T-cell (primary cell): ENCODE measurements around the gene HS2ST1. TPM values are rescaled to one million over a fixed set of nuclear protein-coding genes. Genes with fewer than 3 reads are reported as not detected.
"Not testable (repeated sequence)": the region's sequence is repeated elsewhere in the genome, so short reads cannot be mapped to it uniquely, and the experiment has no call there.

Source experiments
- ATAC-seq, 4 experiments: fragments of 200-7000 bp in 3 of 4; fragments of 150-1000 bp in 1 of 4; cut with Tn5 transposase; replicated peaks in 1 of 4; 1 replicate in 3 of 4; 2 replicates in 1 of 4; pipeline ENCODE4 v1.10.0; 2021; ENCODE audit warnings: moderate library complexity in 3 of 4, mild to moderate bottlenecking in 2 of 4, moderate number of reproducible peaks in 1 of 4
- CTCF ChIA-PET, 2 donors: fragments of 300-600 bp; sonication (Branson Sonifier 250); formaldehyde crosslinking; loops; one replicate each; lab custom pipeline; 2022; ENCODE audit warnings: antibody characterized with exemption in 2 of 2; lab: Charles Lee
- POLR2A ChIA-PET, 2 donors: fragments of 300-600 bp; sonication (Branson Sonifier 250); formaldehyde crosslinking; loops; one replicate each; lab custom pipeline; 2022; ENCODE audit warnings: antibody characterized with exemption in 2 of 2; lab: Charles Lee
- DNase-seq, 35 experiments: peaks; one replicate each; pipeline versions ENCODE4 v3.0.0 to v3.0.0-alpha.2; 2013 to 2023
- H3K27ac ChIP-seq: one replicate; pipeline ENCODE4 v1.5.1; 2013; ENCODE audit warnings: low read length
- H3K27me3 ChIP-seq, 2 experiments: replicated peaks in 1 of 2; 1 replicate in 1 of 2; 2 replicates in 1 of 2; pipeline versions ENCODE4 v1.6.1 to v1.7.0; 2013; ENCODE audit warnings: low read length in 1 of 2, mixed read lengths in 1 of 2; ENCODE audit not compliant: control insufficient read depth in 2 of 2, insufficient read depth in 2 of 2; ENCODE audit errors: extremely low read depth in 1 of 2
- H3K36me3 ChIP-seq, 2 donors: 1 replicate in 1 of 2; 2 replicates in 1 of 2; pipeline versions ENCODE4 v1.6.1 to v1.7.0; 2013; ENCODE audit warnings: low read length in 1 of 2; ENCODE audit not compliant: control insufficient read depth in 2 of 2, insufficient read depth in 1 of 2; ENCODE audit errors: extremely low read depth in 1 of 2
- H3K4me1 ChIP-seq, 2 experiments: 1 replicate in 1 of 2; 2 replicates in 1 of 2; pipeline versions ENCODE4 v1.6.1 to v1.7.0; 2013; ENCODE audit warnings: low read length in 2 of 2, mixed read lengths in 1 of 2; ENCODE audit not compliant: insufficient read depth in 2 of 2, control insufficient read depth in 1 of 2; ENCODE audit errors: extremely low read depth in 1 of 2
- H3K4me3 ChIP-seq, 2 donors: 1 replicate in 1 of 2; 2 replicates in 1 of 2; pipeline versions ENCODE4 v1.5.1 to v1.7.0; 2013; ENCODE audit warnings: mild to moderate bottlenecking in 2 of 2, low read length in 1 of 2, moderate library complexity in 1 of 2; ENCODE audit not compliant: control insufficient read depth in 1 of 2; ENCODE audit errors: extremely low read depth in 1 of 2
- H3K9me3 ChIP-seq: 2 replicates; pipeline ENCODE4 v1.7.0; 2013
- H3K27ac Mint-ChIP-seq, 2 donors: one replicate each; pipeline ENCODE4 v1.8.0; 2020 to 2021; ENCODE audit warnings: mild to moderate bottlenecking in 2 of 2, mixed read lengths in 2 of 2
- H3K27me3 Mint-ChIP-seq, 2 donors: one replicate each; pipeline ENCODE4 v1.8.0; 2021 to 2022; ENCODE audit warnings: mixed read lengths in 2 of 2
- H3K36me3 Mint-ChIP-seq: one replicate; pipeline ENCODE4 v1.8.0; 2021; ENCODE audit warnings: mixed read lengths
- H3K4me1 Mint-ChIP-seq, 3 donors: one replicate each; pipeline ENCODE4 v1.8.0; 2020 to 2022; ENCODE audit warnings: mixed read lengths in 3 of 3, mild to moderate bottlenecking in 1 of 3
- H3K4me3 Mint-ChIP-seq, 3 donors: one replicate each; pipeline ENCODE4 v1.8.0; 2020 to 2022; ENCODE audit warnings: mild to moderate bottlenecking in 3 of 3, mixed read lengths in 3 of 3, moderate library complexity in 3 of 3
- H3K9me3 Mint-ChIP-seq, 3 donors: one replicate each; pipeline ENCODE4 v1.8.0; 2020 to 2022; ENCODE audit warnings: mixed read lengths in 3 of 3
- WGBS: methylation state at CpG from one replicate; pipeline ENCODE4 v1.1.5; 2013; ENCODE audit warnings: missing lambda C conversion rate; ENCODE audit not compliant: insufficient coverage; 5-methylcytosine and 5-hydroxymethylcytosine counted together
- total RNA-seq, 35 experiments: library from RNA in 6 of 35; stranded (reverse) in 6 of 35; fragments of 120-200 nt in 1 of 35; gene quantifications; one replicate each; pipeline versions ENCODE4 v1.2.1 to v1.2.4 and lab custom pipeline; 2013 to 2026

HS2ST1 gene
- total RNA-seq, 5 donors from 2014 or later (not counting 1 experiment from before 2014, with no cell fraction given) = 10.5 to 14.0 (median 11.0) TPM

DNA sequence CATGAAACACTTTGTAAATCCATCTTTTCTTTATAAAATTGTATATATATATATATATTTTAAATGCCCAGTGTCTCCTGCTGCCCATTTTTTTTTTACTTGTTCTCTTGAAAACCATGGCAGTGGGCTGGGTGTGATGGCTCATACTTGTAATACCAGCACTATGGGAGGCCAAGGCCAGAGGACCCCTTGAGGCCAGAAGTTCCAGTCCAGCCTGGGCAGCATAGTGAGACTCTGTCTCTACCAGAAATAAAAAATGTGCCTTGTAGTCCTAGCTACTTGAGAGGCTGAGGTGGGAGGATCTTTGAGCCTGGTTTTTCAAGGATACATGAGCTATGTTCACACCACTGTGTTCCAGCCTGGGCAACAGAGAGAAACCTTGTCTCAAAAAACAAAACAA, 62.2 kb downstream of the HS2ST1 start:
- H3K9me3 Mint-ChIP-seq = no peaks in the 10 kb centered on the region
- H3K36me3 Mint-ChIP-seq = peaks cover 13% of the 10 kb centered on the region
- H3K27ac ChIP-seq = no peak overlapping the region
- ATAC-seq = no peak
- DNase-seq = no peak
- no peaks in the 10 kb centered on the region for H3K4me1 ChIP-seq
- H3K36me3 ChIP-seq = no peaks in the 10 kb centered on the region
- H3K27ac Mint-ChIP-seq = no peak overlapping the region
- no peaks in the 10 kb centered on the region for H3K9me3 ChIP-seq
- H3K4me3 ChIP-seq = no peak overlapping the region
- H3K4me1 Mint-ChIP-seq = peaks cover 14 to 23% (median 18%) of the 10 kb centered on the region in 3 donors
- no peaks in the 10 kb centered on the region for H3K27me3 ChIP-seq
- ChIA-PET CTCF (interaction anchor here in 1 of 2 donors (1.4 to 2.0 kb wide), 2 partner anchors 10 to 109 kb away, joined by 4 to 10 read pairs; no protein-coding TSS in a partner anchor), POLR2A (interaction anchor here in 1 of 2 donors (0.6 kb wide), 1 partner anchor 1880 kb away, joined by 15 read pairs; no protein-coding TSS in a partner anchor)
- H3K27me3 Mint-ChIP-seq = no peaks in the 10 kb centered on the region
- H3K4me3 Mint-ChIP-seq = no peak overlapping the region

DNA sequence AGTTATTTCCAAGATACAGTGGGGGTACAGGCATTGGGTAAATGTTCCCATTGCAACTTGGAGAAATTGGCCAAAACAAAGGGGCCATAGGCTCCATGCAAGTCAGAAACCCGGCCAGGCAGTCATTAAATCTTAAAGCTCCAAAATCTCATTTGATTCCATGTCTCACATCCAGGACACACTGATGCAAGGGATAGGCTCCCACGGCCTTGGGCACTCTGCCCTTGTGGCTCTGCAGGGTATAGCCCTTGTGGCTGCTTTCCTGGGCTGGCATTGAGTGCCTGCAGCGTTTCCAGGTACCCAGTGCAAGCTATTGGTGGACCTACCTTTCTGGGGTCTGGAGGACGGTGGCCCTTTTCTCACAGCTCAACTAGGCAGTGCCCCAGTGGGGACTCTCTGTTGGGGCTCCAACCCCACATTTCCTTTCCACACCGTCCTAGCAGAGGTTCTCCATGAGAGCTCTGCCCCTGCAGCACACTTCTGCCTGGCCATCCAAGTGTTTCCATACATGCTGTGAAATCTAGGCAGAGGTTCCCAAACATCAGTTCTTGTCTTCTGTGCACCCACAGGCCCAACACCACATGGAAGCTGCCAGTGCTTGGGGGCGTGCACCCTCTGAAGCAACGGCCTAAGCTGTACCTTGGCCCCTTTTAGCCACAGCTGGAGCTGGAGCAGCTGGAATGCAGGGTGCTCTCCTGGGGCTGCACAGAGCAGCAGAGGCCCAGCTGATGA, 67.2 kb downstream of the HS2ST1 start:
- peaks cover 21% of the 10 kb centered on the region for H3K36me3 Mint-ChIP-seq
- 97% methylated on average over 7 of the region's 7 CpGs for WGBS
- no peaks in the 10 kb centered on the region for H3K27me3 Mint-ChIP-seq
- no peaks in the 10 kb centered on the region for H3K9me3 Mint-ChIP-seq
- no peak for DNase-seq
- H3K27ac Mint-ChIP-seq = no peak overlapping the region
- no peak for ATAC-seq
- Histone ChIP-seq H3K36me3 (no peaks in the 10 kb centered on the region), H3K4me3 (no peak overlapping the region), H3K27ac (no peak overlapping the region), H3K9me3 (no peaks in the 10 kb centered on the region), H3K4me1 (no peaks in the 10 kb centered on the region), H3K27me3 (no peaks in the 10 kb centered on the region)
- CTCF ChIA-PET = no interaction called here
- no peak overlapping the region for H3K4me3 Mint-ChIP-seq
- POLR2A ChIA-PET = no interaction called here
- peaks cover 0 to 8% (median 0%) of the 10 kb centered on the region in 3 donors for H3K4me1 Mint-ChIP-seq

- not testable (repeated sequence) for H3K36me3 ChIP-seq, H3K9me3 ChIP-seq, H3K4me1 Mint-ChIP-seq, H3K27me3 Mint-ChIP-seq, H3K4me3 ChIP-seq, H3K27ac Mint-ChIP-seq, H3K27me3 ChIP-seq, ATAC-seq, H3K9me3 Mint-ChIP-seq, H3K4me1 ChIP-seq, DNase-seq, H3K4me3 Mint-ChIP-seq, H3K27ac ChIP-seq
- WGBS = 100% methylated on average over 5 of the region's 12 CpGs
- CTCF ChIA-PET = interaction anchor here in 1 of 2 donors (0.6 kb wide), 1 partner anchor 268 kb away, joined by 3 read pairs; no protein-coding TSS in a partner anchor
- POLR2A ChIA-PET = interaction anchor here in 1 of 2 donors (0.7 kb wide), 1 partner anchor 446 kb away, joined by 5 read pairs; no protein-coding TSS in a partner anchor
- peaks cover 32% of the 10 kb centered on the region for H3K36me3 Mint-ChIP-seq
These were observed 69.2 kb downstream of the HS2ST1 start for GRCh38 chr1:86983677-86984076.

DNA sequence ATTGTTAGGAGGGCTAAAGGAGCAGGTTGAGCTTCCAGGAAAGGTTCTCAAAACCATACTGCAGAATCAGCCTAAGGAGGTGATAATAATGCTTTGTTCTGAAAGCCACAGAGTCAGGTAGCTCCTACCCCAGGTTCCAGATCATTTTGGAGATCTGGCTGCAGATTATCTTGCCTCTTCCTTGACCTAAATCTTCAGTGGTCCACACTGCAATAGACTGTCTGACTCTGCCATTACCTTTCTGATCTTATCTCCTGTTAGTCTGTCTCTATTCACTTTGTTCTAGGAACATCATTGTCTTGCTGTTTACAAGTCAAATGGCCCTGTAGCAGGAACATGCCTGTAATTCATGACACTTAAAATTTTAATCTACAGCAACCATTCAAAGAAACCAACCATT, 73.0 kb downstream of the HS2ST1 start:
- no peaks in the 10 kb centered on the region for H3K4me1 ChIP-seq
- peaks cover 0 to 4% (median 2%) of the 10 kb centered on the region in 3 donors for H3K4me1 Mint-ChIP-seq
- no peaks in the 10 kb centered on the region for H3K36me3 ChIP-seq
- H3K9me3 ChIP-seq = no peaks in the 10 kb centered on the region
- no peaks in the 10 kb centered on the region for H3K27me3 Mint-ChIP-seq
- peaks cover 27% of the 10 kb centered on the region for H3K36me3 Mint-ChIP-seq
- no peaks in the 10 kb centered on the region for H3K9me3 Mint-ChIP-seq
- H3K27me3 ChIP-seq = no peaks in the 10 kb centered on the region
- ChIA-PET CTCF (no interaction called here), POLR2A (no interaction called here)
- DNase-seq (no peak), ATAC-seq (no peak)
- H3K27ac Mint-ChIP-seq = no peak overlapping the region
- H3K27ac ChIP-seq = no peak overlapping the region
- no peak overlapping the region for H3K4me3 ChIP-seq
- H3K4me3 Mint-ChIP-seq = no peak overlapping the region

DNA sequence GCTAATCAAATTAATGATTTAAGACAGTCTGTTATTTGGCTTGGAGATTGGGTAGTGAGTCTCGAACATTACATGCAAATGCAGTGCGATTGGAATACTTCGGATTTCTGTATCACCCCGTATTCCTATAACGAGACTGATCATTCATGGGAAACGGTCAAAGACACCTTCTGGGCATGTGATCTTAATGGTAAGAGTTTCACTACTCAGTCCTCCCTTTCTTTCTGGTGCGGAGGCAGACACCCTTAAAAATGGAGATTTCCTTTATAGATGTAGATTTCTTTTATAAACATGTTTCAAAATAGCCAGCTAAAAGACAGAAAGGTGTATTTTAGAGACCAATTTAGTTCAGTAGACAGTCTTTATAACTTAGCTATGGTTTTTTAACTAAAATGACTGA, 74.4 kb downstream of the HS2ST1 start:
- H3K4me3 Mint-ChIP-seq = no peak overlapping the region
- H3K9me3 Mint-ChIP-seq = no peaks in the 10 kb centered on the region
- no peaks in the 10 kb centered on the region for H3K27me3 Mint-ChIP-seq
- H3K4me3 ChIP-seq = no peak overlapping the region
- ChIA-PET CTCF (interaction anchor here (0.5 to 0.6 kb wide), 2 partner anchors 26 to 868 kb away, joined by 4 read pairs; no protein-coding TSS in a partner anchor), POLR2A (no interaction called here)
- ATAC-seq (no peak), DNase-seq (no peak)
- H3K4me1 Mint-ChIP-seq = peaks cover 0 to 7% (median 3%) of the 10 kb centered on the region in 3 donors
- peaks cover 23% of the 10 kb centered on the region for H3K36me3 Mint-ChIP-seq
- no peaks in the 10 kb centered on the region for H3K27me3 ChIP-seq
- H3K4me1 ChIP-seq = no peaks in the 10 kb centered on the region
- WGBS = no CpG with 5 or more reads among the region's 7 CpGs
- no peaks in the 10 kb centered on the region for H3K36me3 ChIP-seq
- no peak overlapping the region for H3K27ac ChIP-seq
- H3K27ac Mint-ChIP-seq = no peak overlapping the region
- H3K9me3 ChIP-seq = no peaks in the 10 kb centered on the region

DNA sequence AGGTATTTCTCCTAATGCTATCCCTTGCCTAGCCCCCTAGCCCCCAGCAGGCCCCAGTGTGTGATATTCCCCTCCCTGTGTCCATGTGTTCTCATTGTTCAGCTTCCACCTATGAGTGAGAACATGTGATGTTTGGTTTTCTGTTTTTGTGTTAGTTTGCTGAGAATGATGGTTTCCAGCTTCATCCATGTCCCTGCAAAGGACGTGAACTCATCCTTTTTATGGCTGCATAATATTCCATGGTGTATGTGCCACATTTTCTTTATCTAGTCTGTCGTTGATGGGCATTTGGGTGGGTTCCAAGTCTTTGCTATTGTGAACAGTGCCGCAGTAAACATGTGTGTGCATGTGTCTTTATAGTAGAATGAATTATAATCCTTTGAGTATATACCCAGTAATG, 75.3 kb downstream of the HS2ST1 start:
- CTCF ChIA-PET, H3K4me3 ChIP-seq, H3K4me3 Mint-ChIP-seq, H3K27ac Mint-ChIP-seq, H3K27me3 Mint-ChIP-seq, H3K4me1 ChIP-seq, H3K9me3 Mint-ChIP-seq, H3K9me3 ChIP-seq, ATAC-seq, POLR2A ChIA-PET, H3K4me1 Mint-ChIP-seq, H3K27me3 ChIP-seq, H3K36me3 ChIP-seq, H3K27ac ChIP-seq, DNase-seq: not testable (repeated sequence)
- H3K36me3 Mint-ChIP-seq = peaks cover 23% of the 10 kb centered on the region
- WGBS = 100% methylated on average over 1 of the region's 3 CpGs
